Measurements from ENCODE around the gene OPTN.

DNA sequence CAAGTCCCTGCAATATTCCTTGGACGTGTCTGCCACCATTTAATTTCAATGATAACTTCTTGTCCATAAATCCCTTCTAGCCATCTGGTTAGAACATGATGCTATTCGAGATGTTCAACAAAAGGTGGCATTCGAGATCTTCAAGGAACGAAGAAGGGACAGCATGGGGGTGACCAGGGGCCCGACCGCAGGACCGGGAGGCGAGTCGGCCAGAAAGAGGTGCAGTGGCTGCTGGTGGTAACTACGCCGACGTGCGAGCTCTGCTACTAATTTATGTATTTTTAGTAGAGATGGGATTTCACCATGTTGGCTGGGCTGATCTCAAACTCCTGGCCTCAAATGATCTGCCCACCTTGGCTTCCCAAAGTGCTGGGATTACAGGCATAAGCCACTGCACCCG, 4.7 kb downstream of the OPTN start:
- TF ChIP-seq, protein P1, sequence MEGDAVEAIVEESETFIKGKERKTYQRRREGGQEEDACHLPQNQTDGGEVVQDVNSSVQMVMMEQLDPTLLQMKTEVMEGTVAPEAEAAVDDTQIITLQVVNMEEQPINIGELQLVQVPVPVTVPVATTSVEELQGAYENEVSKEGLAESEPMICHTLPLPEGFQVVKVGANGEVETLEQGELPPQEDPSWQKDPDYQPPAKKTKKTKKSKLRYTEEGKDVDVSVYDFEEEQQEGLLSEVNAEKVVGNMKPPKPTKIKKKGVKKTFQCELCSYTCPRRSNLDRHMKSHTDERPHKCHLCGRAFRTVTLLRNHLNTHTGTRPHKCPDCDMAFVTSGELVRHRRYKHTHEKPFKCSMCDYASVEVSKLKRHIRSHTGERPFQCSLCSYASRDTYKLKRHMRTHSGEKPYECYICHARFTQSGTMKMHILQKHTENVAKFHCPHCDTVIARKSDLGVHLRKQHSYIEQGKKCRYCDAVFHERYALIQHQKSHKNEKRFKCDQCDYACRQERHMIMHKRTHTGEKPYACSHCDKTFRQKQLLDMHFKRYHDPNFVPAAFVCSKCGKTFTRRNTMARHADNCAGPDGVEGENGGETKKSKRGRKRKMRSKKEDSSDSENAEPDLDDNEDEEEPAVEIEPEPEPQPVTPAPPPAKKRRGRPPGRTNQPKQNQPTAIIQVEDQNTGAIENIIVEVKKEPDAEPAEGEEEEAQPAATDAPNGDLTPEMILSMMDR (IDR thresholded peaks at IDR 0.05) = no peak
- TF ChIP-seq POLR2A (IDR thresholded peaks at IDR 0.05) = no peak
